ENCODE data around the gene SIRT1. TPM values are rescaled to one million over a fixed set of nuclear protein-coding genes. Genes with fewer than 3 reads are reported as not detected.

The SIRT1 gene
- total and polyA plus RNA-seq, 2 donors (not counting 1 experiment from before 2014, with no cell fraction given): 17.0 to 21.1 TPM

GRCh38 chr10:67925449-67926005, 41.1 kb downstream of the SIRT1 start:
- H3K27ac ChIP-seq (ENCODE audit: insufficient read depth, low read length): peak overlapping the region; percentile 5
- H3K4me2 ChIP-seq (ENCODE audit: extremely low read depth, insufficient read depth, low read length): no peak overlapping the region
- no peak overlapping the region for H3K9ac ChIP-seq (ENCODE audit: insufficient read depth, low read length)
- H3K27me3 ChIP-seq (ENCODE audit: control insufficient read depth, insufficient read depth, low read length): no peaks in the 10 kb centered on the region
- DNase-seq (ENCODE audit: low read depth in 2 of 2): peak in 1 of 2 donors; percentile 75
- TF ChIP-seq EZH2 (IDR thresholded peaks at IDR 0.05; ENCODE audit: low read length, missing control alignments): no peak
- no peak for TF ChIP-seq CTCF (conservative IDR thresholded peaks at IDR 0.05 in 1 of 2, IDR thresholded peaks at IDR 0.05 in 1 of 2; ENCODE audit: low read depth in 1 of 2, low read length in 2 of 2)
- H3K4me1 ChIP-seq (ENCODE audit: control insufficient read depth, extremely low read depth, insufficient read depth, low read length): no peaks in the 10 kb centered on the region
- H2AFZ ChIP-seq (ENCODE audit: low read length): no peak overlapping the region
- H3K9me3 ChIP-seq (ENCODE audit: control insufficient read depth, insufficient read depth, low read depth, low read length): no peaks in the 10 kb centered on the region
- no peaks in the 10 kb centered on the region for H4K20me1 ChIP-seq (ENCODE audit: control insufficient read depth, extremely low read depth, insufficient read depth, low read length)
- peaks cover 7% of the 10 kb centered on the region for H3K36me3 ChIP-seq (ENCODE audit: control insufficient read depth, insufficient read depth, low read length)
- no peak overlapping the region for H3K4me3 ChIP-seq (replicated peaks in 1 of 4; ENCODE audit: control extremely low read depth in 1 of 4, insufficient read depth in 1 of 4, low read depth in 3 of 4, low read length in 4 of 4)
- no peaks in the 10 kb centered on the region for H3K79me2 ChIP-seq (ENCODE audit: control insufficient read depth, insufficient read depth, low read length)

DNA sequence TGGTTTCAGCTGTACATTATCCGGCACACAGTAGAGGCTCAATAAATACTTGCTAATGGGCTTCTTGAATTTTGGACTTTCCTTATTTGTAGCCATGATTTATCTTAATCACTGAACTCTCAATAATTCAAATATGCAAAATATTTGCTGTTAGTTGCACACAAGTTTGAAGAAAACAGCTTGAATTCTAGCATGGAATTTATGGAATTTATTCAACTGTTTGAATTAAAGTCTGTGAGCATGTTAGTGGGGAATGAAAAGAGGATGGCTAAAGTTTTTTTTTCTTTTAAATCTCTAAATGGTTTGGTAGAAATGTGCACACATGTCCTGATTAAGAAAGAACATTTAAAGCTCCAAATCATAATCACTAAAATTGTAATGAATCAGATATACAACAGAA, 42.5 kb downstream of the SIRT1 start:
- H3K4me1 ChIP-seq (ENCODE audit: control insufficient read depth, extremely low read depth, insufficient read depth, low read length): no peaks in the 10 kb centered on the region
- peaks cover 11% of the 10 kb centered on the region for H3K36me3 ChIP-seq (ENCODE audit: control insufficient read depth, insufficient read depth, low read length)
- H3K79me2 ChIP-seq (ENCODE audit: control insufficient read depth, insufficient read depth, low read length): no peaks in the 10 kb centered on the region
- no peak overlapping the region for H2AFZ ChIP-seq (ENCODE audit: low read length)
- H3K4me3 ChIP-seq (replicated peaks in 1 of 4; ENCODE audit: control extremely low read depth in 1 of 4, insufficient read depth in 1 of 4, low read depth in 3 of 4, low read length in 4 of 4): no peak overlapping the region
- TF ChIP-seq CTCF (conservative IDR thresholded peaks at IDR 0.05 in 1 of 2, IDR thresholded peaks at IDR 0.05 in 1 of 2; ENCODE audit: low read depth in 1 of 2, low read length in 2 of 2) (no peak), EZH2 (IDR thresholded peaks at IDR 0.05; ENCODE audit: low read length, missing control alignments) (no peak)
- peak in 1 of 2 donors; percentile 32 for DNase-seq (ENCODE audit: low read depth in 2 of 2)
- no peak overlapping the region for H3K4me2 ChIP-seq (ENCODE audit: extremely low read depth, insufficient read depth, low read length)
- H3K27me3 ChIP-seq (ENCODE audit: control insufficient read depth, insufficient read depth, low read length): no peaks in the 10 kb centered on the region
- no peaks in the 10 kb centered on the region for H3K9me3 ChIP-seq (ENCODE audit: control insufficient read depth, insufficient read depth, low read depth, low read length)
- H3K27ac ChIP-seq (ENCODE audit: insufficient read depth, low read length): no peak overlapping the region
- no peak overlapping the region for H3K9ac ChIP-seq (ENCODE audit: insufficient read depth, low read length)
- no peaks in the 10 kb centered on the region for H4K20me1 ChIP-seq (ENCODE audit: control insufficient read depth, extremely low read depth, insufficient read depth, low read length)

DNA sequence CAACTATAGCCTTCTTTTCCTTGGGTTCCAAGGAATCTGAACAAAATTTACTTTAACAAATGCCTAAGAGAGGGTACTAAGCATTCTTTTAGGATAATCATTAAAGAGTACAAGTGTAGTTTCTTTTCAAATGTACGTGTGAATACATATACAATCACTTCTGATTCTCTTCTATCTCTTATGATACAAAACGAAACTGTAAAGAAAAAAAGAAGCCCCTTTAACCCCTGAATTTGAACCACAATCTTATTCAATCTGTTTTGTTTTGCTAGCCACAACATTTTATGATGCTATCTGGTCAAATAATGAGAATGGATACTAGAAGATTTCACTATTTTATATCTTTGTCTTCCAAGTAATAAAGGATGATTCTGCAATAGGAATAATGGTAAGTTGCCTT, 48.7 kb downstream of the SIRT1 start:
- Histone ChIP-seq H3K27me3 (ENCODE audit: control insufficient read depth, insufficient read depth, low read length) (no peaks in the 10 kb centered on the region), H3K4me1 (ENCODE audit: control insufficient read depth, extremely low read depth, insufficient read depth, low read length) (no peaks in the 10 kb centered on the region), H3K9me3 (ENCODE audit: control insufficient read depth, insufficient read depth, low read depth, low read length) (no peaks in the 10 kb centered on the region), H3K27ac (ENCODE audit: insufficient read depth, low read length) (no peak overlapping the region), H3K36me3 (ENCODE audit: control insufficient read depth, insufficient read depth, low read length) (peaks cover 10% of the 10 kb centered on the region), H2AFZ (ENCODE audit: low read length) (no peak overlapping the region), H3K4me2 (ENCODE audit: extremely low read depth, insufficient read depth, low read length) (no peak overlapping the region), H3K9ac (ENCODE audit: insufficient read depth, low read length) (no peak overlapping the region), H4K20me1 (ENCODE audit: control insufficient read depth, extremely low read depth, insufficient read depth, low read length) (no peaks in the 10 kb centered on the region), H3K4me3 (replicated peaks in 1 of 4; ENCODE audit: control extremely low read depth in 1 of 4, insufficient read depth in 1 of 4, low read depth in 3 of 4, low read length in 4 of 4) (no peak overlapping the region), H3K79me2 (ENCODE audit: control insufficient read depth, insufficient read depth, low read length) (no peaks in the 10 kb centered on the region)
- TF ChIP-seq CTCF (conservative IDR thresholded peaks at IDR 0.05 in 1 of 2, IDR thresholded peaks at IDR 0.05 in 1 of 2; ENCODE audit: low read depth in 1 of 2, low read length in 2 of 2) (no peak), EZH2 (IDR thresholded peaks at IDR 0.05; ENCODE audit: low read length, missing control alignments) (no peak)
- DNase-seq (ENCODE audit: low read depth in 2 of 2): no peak

Measured in fibroblast of lung (primary cell).